ENCODE results near the gene RFX3.

DNA sequence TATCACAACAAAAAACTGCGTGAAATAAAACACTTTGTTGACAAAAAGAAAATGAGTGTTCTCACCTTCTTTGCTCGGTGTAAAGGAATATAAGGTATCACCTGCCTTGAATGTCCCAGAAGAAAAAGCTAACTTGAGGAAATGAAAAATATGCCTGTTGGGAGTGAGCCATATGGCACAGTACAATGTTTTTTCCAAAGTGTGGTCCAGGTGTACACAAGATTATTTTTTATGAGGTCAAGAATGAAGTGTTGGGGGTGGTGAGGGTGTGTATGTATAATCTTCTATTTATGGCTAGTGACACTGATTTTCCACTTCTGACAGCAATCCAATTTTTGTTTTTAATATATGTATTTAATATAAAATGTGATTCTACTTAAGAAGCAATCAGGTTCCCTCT, 134.4 kb downstream of the RFX3 start:
- TF ChIP-seq ZNF850 (CRISPR knock-in tag; conservative IDR thresholded peaks at IDR 0.05) = no peak
- no peak for TF ChIP-seq ZNF446 (CRISPR knock-in tag; IDR thresholded peaks at IDR 0.05)
- TF ChIP-seq HNF4G (IDR thresholded peaks at IDR 0.05; ENCODE audit: borderline replicate concordance, low read depth, low read length) = no peak
- TF ChIP-seq HNF4G (CRISPR knock-in tag; IDR thresholded peaks at IDR 0.05; ENCODE audit: borderline replicate concordance, low read depth) = no peak
- no peak for TF ChIP-seq ZNF670 (CRISPR knock-in tag; IDR thresholded peaks at IDR 0.05; ENCODE audit: borderline replicate concordance)
- TF ChIP-seq KDM5A (IDR thresholded peaks at IDR 0.05; ENCODE audit: borderline replicate concordance, low read length) = no peak
- no peak for TF ChIP-seq POLR2A (IDR thresholded peaks at IDR 0.05; ENCODE audit: insufficient read depth in 1 of 2, low read depth in 2 of 2, low read length in 2 of 2)
- TF ChIP-seq, protein P1, sequence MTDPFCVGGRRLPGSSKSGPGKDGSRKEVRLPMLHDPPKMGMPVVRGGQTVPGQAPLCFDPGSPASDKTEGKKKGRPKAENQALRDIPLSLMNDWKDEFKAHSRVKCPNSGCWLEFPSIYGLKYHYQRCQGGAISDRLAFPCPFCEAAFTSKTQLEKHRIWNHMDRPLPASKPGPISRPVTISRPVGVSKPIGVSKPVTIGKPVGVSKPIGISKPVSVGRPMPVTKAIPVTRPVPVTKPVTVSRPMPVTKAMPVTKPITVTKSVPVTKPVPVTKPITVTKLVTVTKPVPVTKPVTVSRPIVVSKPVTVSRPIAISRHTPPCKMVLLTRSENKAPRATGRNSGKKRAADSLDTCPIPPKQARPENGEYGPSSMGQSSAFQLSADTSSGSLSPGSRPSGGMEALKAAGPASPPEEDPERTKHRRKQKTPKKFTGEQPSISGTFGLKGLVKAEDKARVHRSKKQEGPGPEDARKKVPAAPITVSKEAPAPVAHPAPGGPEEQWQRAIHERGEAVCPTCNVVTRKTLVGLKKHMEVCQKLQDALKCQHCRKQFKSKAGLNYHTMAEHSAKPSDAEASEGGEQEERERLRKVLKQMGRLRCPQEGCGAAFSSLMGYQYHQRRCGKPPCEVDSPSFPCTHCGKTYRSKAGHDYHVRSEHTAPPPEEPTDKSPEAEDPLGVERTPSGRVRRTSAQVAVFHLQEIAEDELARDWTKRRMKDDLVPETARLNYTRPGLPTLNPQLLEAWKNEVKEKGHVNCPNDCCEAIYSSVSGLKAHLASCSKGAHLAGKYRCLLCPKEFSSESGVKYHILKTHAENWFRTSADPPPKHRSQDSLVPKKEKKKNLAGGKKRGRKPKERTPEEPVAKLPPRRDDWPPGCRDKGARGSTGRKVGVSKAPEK (CRISPR knock-in tag; IDR thresholded peaks at IDR 0.05; ENCODE audit: borderline replicate concordance) = no peak

All from HepG2 (cell line).